ENCODE results near the gene GTF2H2C. TPM values are rescaled to one million over a fixed set of nuclear protein-coding genes. Genes with fewer than 3 reads are reported as not detected.
"Not testable (repeated sequence)": the region's sequence is repeated elsewhere in the genome, so short reads cannot be mapped to it uniquely, and the experiment has no call there.

GTF2H2C gene
- total RNA-seq, 4 donors from 2014 or later: 15.8 to 32.8 (median 21.3) TPM

DNA sequence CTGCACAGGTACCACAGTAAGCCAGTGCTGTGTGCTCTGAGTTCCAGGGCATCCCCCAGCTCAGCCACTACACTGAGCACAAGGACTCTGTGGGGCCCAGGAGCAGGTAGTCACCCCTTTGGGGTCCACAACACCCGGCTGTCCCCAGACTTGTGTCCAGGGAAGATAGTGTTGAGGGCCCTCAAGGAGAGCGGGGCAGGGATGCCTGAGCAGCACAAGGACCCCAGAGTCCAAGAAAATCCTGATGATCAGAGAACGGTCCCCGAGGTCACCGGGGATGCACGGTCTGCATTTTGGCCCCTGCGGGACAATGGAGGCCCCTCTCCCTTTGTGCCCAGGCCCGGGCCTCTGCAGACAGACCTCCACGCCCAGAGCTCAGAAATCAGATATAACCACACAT, 71.9 kb downstream of the GTF2H2C start:
- not testable (repeated sequence) for H3K27me3 ChIP-seq, H3K9me3 ChIP-seq, ATAC-seq, H3K27ac ChIP-seq, H3K4me3 ChIP-seq, H3K4me1 ChIP-seq, H3K36me3 ChIP-seq
- 100% methylated on average over 4 of the region's 9 CpGs; no CpG with 5 or more reads in 1 of the 2 donors for WGBS, 2 donors (ENCODE audit: low coverage in 1 of 2)

Small RNA genes lying within 50 kb of the gene (small RNA-seq; reads per million reads assigned to genes)
- 0 reads per million in 4 donors for gene RNU6-724P

Other genes with a start within 250 kb of the GTF2H2C start
- 1 to 10 TPM; 3.5 to 5.6 (median 4.0) TPM for gene CCDC125, start 227.4 kb upstream of the GTF2H2C start, total RNA-seq
- 10 to 100 TPM; 12.9 to 32.6 (median 28.4) TPM for gene AK6, start 190.7 kb upstream of the GTF2H2C start, total RNA-seq
- gene TAF9, start 190.7 kb upstream of the GTF2H2C start, total RNA-seq: 10 to 100 TPM; 30.4 to 40.9 (median 39.9) TPM
- 10 to 100 TPM; 16.8 to 25.4 (median 18.5) TPM for gene RAD17, start 190.4 kb upstream of the GTF2H2C start, total RNA-seq
- 1 to 10 TPM in 3 of 4 donors, under 1 TPM in 1; 0.81 to 6.3 (median 1.9) TPM for gene MARVELD2, start 145.1 kb upstream of the GTF2H2C start, total RNA-seq
- gene OCLN, start 67.4 kb upstream of the GTF2H2C start, total RNA-seq: 1 to 10 TPM in 3 of 4 donors, under 1 TPM in 1; 0.81 to 3.6 (median 2.6) TPM